GM10266 (cell line): ENCODE data around the gene ANKRA2.

Experiments used
- DNase-seq: peaks from one replicate; pipeline ENCODE4 v3.0.0; 2012; ENCODE audit errors: extremely low spot score
- CTCF ChIP-seq: IDR thresholded peaks from 2 replicates; pipeline ENCODE4 v1.5.1; 2012; ENCODE audit warnings: mild to moderate bottlenecking, low read depth; ENCODE audit not compliant: control insufficient read depth, insufficient read depth; ENCODE audit errors: missing control alignments

The ANKRA2 gene

DNA sequence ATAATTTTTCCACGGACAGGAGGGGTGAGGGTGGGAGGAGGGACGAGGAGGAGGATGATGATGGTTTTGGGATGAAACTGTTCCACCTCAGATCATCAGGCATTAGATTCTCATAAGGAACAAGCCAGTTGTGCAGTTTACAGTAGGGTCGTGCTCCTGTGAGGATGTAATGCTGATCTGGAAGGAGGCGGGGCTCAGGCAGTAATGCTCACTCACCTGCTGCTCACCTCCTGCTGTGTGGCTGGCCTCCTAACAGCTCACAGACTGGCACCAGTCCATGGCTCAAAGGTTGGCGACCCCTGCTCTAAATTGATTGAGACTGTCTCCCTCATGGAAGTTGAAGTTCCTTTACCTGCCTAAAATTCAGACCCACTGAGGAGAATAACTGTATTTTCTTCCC lies 33.2 kb downstream of the ANKRA2 start:
- DNase-seq: no peak
- TF ChIP-seq CTCF: no peak

- TF ChIP-seq CTCF: no peak
- DNase-seq: no peak
These were observed 34.1 kb downstream of the ANKRA2 start for GRCh38 chr5:73531356-73531755.

DNA sequence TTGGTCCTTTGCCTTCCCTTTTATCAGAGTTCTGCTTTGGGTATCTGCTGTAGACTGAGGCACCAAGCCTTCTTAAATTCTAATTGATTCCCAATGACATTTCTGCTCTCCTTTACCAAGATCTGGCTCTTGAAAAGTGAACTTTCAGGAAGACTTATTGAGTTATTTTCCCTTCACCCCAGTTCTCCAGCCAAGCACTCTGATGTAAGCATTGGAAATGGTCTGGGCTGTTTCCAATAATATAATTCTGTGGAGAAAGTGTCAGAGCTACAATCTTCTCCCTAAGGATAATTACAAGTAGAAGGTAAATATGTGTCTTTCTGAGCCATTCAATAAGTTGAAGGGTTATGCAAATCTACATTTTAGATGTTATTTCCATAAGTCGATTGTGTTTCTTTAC lies 36.4 kb downstream of the ANKRA2 start:
- TF ChIP-seq CTCF: no peak
- no peak for DNase-seq

- DNase-seq: no peak
- TF ChIP-seq CTCF: no peak
These were observed 37.2 kb downstream of the ANKRA2 start for GRCh38 chr5:73528248-73528647.

DNA sequence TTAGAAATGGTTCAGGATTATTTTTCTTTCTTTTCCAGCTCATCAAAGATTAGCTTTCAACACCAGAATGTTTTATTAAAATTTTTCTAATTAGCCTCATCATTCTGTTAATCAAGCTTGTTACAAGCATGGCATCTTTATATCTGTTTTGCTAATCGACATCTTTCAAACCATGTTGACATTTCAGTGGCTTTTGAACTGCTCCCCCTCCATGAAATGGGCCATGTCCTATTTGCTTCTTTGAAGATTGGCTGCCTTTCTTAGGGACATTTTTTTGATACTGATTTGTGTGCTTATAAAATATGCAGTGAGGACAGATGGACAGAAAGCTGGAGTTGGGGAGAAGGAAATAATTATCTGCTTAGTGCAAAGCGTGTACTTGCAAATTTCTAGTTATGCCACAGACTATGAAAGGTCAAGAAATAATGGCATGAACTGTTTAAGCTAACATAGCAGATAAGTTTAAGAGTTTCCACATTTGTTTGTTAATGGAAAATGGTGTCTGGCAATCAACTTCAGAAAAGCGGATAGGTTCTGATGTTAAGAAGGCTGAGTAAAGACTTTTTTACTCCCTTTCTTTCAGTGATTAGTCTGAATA lies 39.7 kb downstream of the ANKRA2 start:
- no peak for TF ChIP-seq CTCF
- no peak for DNase-seq

DNA sequence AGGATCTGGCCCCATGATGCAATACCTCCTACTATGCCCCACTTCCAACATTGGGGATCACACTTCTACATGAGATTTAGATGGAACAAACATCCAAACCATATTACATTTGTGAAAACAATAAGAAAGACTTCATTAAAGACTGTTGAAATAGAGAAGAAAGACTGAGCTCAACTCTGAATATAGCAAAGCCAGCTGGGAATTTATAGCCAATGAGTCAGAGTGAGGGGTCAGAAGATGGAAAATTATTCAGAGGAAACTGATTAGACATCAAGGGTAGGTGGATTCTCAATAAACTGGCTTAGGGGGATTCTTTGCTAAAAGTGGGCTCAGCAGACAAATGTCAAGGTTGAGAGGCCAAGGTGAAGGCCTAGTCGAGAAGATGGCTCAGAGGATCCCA lies 41.6 kb downstream of the ANKRA2 start:
- DNase-seq: no peak
- TF ChIP-seq CTCF: no peak

DNA sequence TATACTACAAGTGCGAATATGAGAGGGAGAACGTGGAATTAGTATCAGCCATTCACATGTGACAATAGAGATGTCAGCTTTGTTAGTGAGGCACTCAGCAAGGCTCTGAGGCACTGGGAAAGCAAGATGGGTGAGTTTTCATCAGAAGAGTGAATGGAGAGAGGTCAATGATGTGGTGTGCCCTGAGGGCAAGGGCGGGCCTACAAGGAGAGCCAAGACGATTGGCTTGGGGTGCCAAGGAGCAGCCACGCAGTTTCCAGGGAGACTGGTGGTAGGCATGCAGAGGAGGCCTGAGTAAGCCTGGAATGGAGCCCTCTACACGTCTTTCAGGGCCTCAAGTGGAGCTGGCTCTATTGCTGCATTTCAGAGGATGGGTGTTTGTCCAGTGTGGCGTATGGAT lies 42.5 kb downstream of the ANKRA2 start:
- no peak for TF ChIP-seq CTCF
- no peak for DNase-seq
